Suprapubic skin (tissue), 4 donors: ENCODE measurements around the gene PLCL2.

Source experiments
- CTCF ChIP-seq, 2 donors: fragments of 200-600 bp in 1 of 2; fragments of 450-650 bp in 1 of 2; sonication (generic) in 1 of 2; IDR thresholded peaks; one replicate each; pipeline ENCODE4 v1.5.1; 2016 to 2019; ENCODE audit warnings: antibody characterized with exemption in 2 of 2, mild to moderate bottlenecking in 1 of 2, moderate library complexity in 1 of 2
- POLR2A ChIP-seq, 2 donors: fragments of 450-650 bp; IDR thresholded peaks; one replicate each; pipeline ENCODE4 v1.6.1; 2017; ENCODE audit warnings: antibody characterized with exemption in 2 of 2, mild to moderate bottlenecking in 2 of 2, moderate library complexity in 2 of 2
- POLR2AphosphoS5 ChIP-seq, 3 donors: sonication (generic); formaldehyde crosslinking; IDR thresholded peaks; one replicate each; pipeline ENCODE4 v1.6.1; 2017; ENCODE audit warnings: antibody characterized with exemption in 3 of 3

- no peak for TF ChIP-seq CTCF (IDR thresholded peaks at IDR 0.05)
- TF ChIP-seq POLR2AphosphoS5 (IDR thresholded peaks at IDR 0.05) = no peak
- TF ChIP-seq POLR2A (IDR thresholded peaks at IDR 0.05) = no peak
These were observed 59.6 kb downstream of the PLCL2 start for GRCh38 chr3:16944356-16944755.
